Lung (tissue), 12 donors: ENCODE data around the gene OR56A5. TPM values are rescaled to one million over a fixed set of nuclear protein-coding genes. Genes with fewer than 3 reads are reported as not detected.

Experiments
- ATAC-seq: fragments of 200-7000 bp; cut with Tn5 transposase; one replicate; pipeline ENCODE4 v1.9.1; 2020; ENCODE audit warnings: moderate number of reproducible peaks; ENCODE audit not compliant: insufficient read depth, low FRiP score
- DNase-seq, 3 donors: peaks; one replicate each; pipeline ENCODE4 v3.0.0-alpha.2; 2013 to 2017
- H3K27ac ChIP-seq, 2 donors: one replicate each; pipeline ENCODE4 v1.5.1; 2013; ENCODE audit warnings: mild to moderate bottlenecking in 2 of 2, moderate library complexity in 2 of 2, control low read depth in 1 of 2, inconsistent platforms in 1 of 2, low read depth in 1 of 2, low read length in 1 of 2
- H3K27me3 ChIP-seq, 3 donors: one replicate each; pipeline ENCODE4 v1.5.1; 2013; ENCODE audit warnings: low read length in 2 of 3; ENCODE audit not compliant: control insufficient read depth in 3 of 3, insufficient read depth in 3 of 3
- H3K36me3 ChIP-seq, 4 donors: one replicate each; pipeline ENCODE4 v1.5.1; 2013; ENCODE audit warnings: low read length in 4 of 4, mild to moderate bottlenecking in 1 of 4, moderate library complexity in 1 of 4; ENCODE audit not compliant: control insufficient read depth in 4 of 4, insufficient read depth in 4 of 4
- H3K4me1 ChIP-seq, 5 donors: one replicate each; pipeline ENCODE4 v1.5.1; 2013; ENCODE audit warnings: low read length in 5 of 5, mild to moderate bottlenecking in 2 of 5, moderate library complexity in 1 of 5; ENCODE audit not compliant: control insufficient read depth in 5 of 5, insufficient read depth in 5 of 5
- H3K4me3 ChIP-seq: one replicate; pipeline ENCODE4 v1.5.1; 2013; ENCODE audit warnings: mild to moderate bottlenecking, control low read depth, moderate library complexity
- H3K9ac ChIP-seq, 2 donors: one replicate each; pipeline ENCODE4 v1.5.1; 2013; ENCODE audit warnings: low read length in 2 of 2, control low read depth in 1 of 2; ENCODE audit not compliant: insufficient read depth in 1 of 2
- H3K9me3 ChIP-seq, 4 donors: one replicate each; pipeline ENCODE4 v1.5.1; 2013; ENCODE audit warnings: low read length in 3 of 4, mild to moderate bottlenecking in 1 of 4, moderate library complexity in 1 of 4; ENCODE audit not compliant: control insufficient read depth in 4 of 4, insufficient read depth in 3 of 4
- CTCF ChIP-seq: IDR thresholded peaks from 2 replicates; pipeline ENCODE4 v1.5.1; 2012; ENCODE audit warnings: mild to moderate bottlenecking; ENCODE audit errors: control extremely low read depth, extremely low read depth
- WGBS, 2 donors: extraction: QIAGEN DNeasy Blood & Tissue Kit; methylation state at CpG; one replicate each; pipeline ENCODE4 v1.1.7; 2013; 5-methylcytosine and 5-hydroxymethylcytosine counted together
- polyA plus RNA-seq, 2 donors: library from polyadenylated mRNA; stranded (reverse); fragments of 200-250 nt; gene quantifications; one replicate each; pipeline ENCODE4 v1.2.1, GENCODE V29; 2013
- total RNA-seq, 2 donors: library from RNA; depleted of rRNA in 1 of 2; stranded (reverse); fragments of >200 nt in 1 of 2; gene quantifications; one replicate each; pipeline ENCODE4 v1.2.1, GENCODE V29; 2014 to 2021
- donor health status: control.
- donor health status: control.
- donor health status: Bipolar disorder and iron deficiency.
- donor health status: healthy.
- donor health status: DM: yes; HTN: yes; CAD: no.

Gene OR56A5
- total and polyA plus RNA-seq, 4 donors, result not detected

GRCh38 chr11:6006846-6007245, 38.6 kb upstream of the OR56A5 start, which contains the start of gene OR56A4:
OR56A4 (minus strand) TSS chr11:6006946; CDS start chr11:6002992, 3,954 bp downstream.
- no peak within 1 kb of the TSS for H3K9ac ChIP-seq
- no peak for TF ChIP-seq CTCF
- DNase-seq, result no peak

GRCh38 chr11:6006395-6006794, 38.1 kb upstream of the OR56A5 start:
- Histone ChIP-seq H3K9me3 (no peaks in the 10 kb centered on the region), H3K4me3 (no peak overlapping the region), H3K4me1 (no peaks in the 10 kb centered on the region), H3K27me3 (peaks cover 0 to 2% (median 0%) of the 10 kb centered on the region in 3 donors), H3K36me3 (no peaks in the 10 kb centered on the region), H3K27ac (no peak overlapping the region), H3K9ac (no peak overlapping the region)
- DNase-seq (no peak), ATAC-seq (no peak)
- no peak for TF ChIP-seq CTCF

More at GRCh38 chr11:6006846-6007245, 38.6 kb upstream of the OR56A5 start, which contains the start of gene OR56A4:
- no peak for ATAC-seq
- H3K27ac ChIP-seq, result no peak within 1 kb of the TSS
- H3K27me3 ChIP-seq, result peaks cover 0 to 2% (median 0%) of the 10 kb centered on the region in 3 donors
- no peak within 1 kb of the TSS for H3K4me3 ChIP-seq
- no peaks in the 10 kb centered on the region for H3K9me3 ChIP-seq
- no peaks in the 10 kb centered on the region for H3K36me3 ChIP-seq
- H3K4me1 ChIP-seq, result no peaks in the 10 kb centered on the region

DNA sequence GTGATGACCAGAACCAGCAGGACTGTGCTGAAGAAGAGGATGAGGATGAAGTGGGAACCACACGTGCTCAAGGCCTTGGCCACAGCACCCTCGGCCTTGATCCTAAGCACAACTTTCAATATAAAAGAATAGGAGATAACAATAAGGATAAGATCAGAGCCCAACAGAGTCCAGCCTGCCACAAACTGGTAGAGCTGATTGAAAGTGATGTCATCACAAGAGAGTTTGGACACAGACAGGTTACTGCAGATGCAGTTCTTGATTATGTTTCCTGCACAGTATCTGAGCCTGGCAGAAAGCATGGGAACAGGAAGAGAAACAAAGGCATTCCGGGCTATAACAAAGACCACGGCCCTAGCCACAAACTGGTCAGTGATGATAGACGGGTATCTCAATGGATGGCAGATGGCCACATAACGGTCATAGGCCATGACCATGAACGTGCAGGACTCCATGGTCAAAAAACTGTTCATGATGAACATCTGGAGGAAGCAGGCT, 34.0 kb upstream of the OR56A5 start:
- Histone ChIP-seq H3K27me3 (no peaks in the 10 kb centered on the region), H3K9me3 (no peaks in the 10 kb centered on the region), H3K4me1 (no peaks in the 10 kb centered on the region), H3K9ac (no peak overlapping the region), H3K36me3 (no peaks in the 10 kb centered on the region), H3K4me3 (no peak overlapping the region), H3K27ac (no peak overlapping the region)
- no peak for ATAC-seq
- DNase-seq, result no peak
- no peak for TF ChIP-seq CTCF
- WGBS, 2 donors, result 57 to 61% methylated on average over 7 of the region's 7 CpGs

GRCh38 chr11:5994791-5995190, 26.5 kb upstream of the OR56A5 start:
- Histone ChIP-seq H3K9ac (no peak overlapping the region), H3K27me3 (no peaks in the 10 kb centered on the region), H3K27ac (no peak overlapping the region), H3K4me3 (no peak overlapping the region), H3K4me1 (peaks cover 0 to 1% (median 0%) of the 10 kb centered on the region in 5 donors), H3K9me3 (no peaks in the 10 kb centered on the region), H3K36me3 (no peaks in the 10 kb centered on the region)
- no peak for TF ChIP-seq CTCF
- ATAC-seq (no peak), DNase-seq (no peak)
- 87 to 92% methylated on average over 14 of the region's 14 CpGs for WGBS, 2 donors
